NCI-H82 treated with DMSO at 0.1 percent for 48 hours (cell line): Measurements from ENCODE around the gene LAMB4.
"Not testable (repeated sequence)": the region's sequence is repeated elsewhere in the genome, so short reads cannot be mapped to it uniquely, and the experiment has no call there.

Experiments used
- DNase-seq: peaks from one replicate; lab custom pipeline; 2025; ENCODE audit not compliant: unreplicated experiment; lab: John Stamatoyannopoulos, UW

The LAMB4 gene

GRCh38 chr7:108049962-108050361, 80.2 kb downstream of the LAMB4 start:
- DNase-seq: no peak

- DNase-seq: no peak
These were observed 81.7 kb downstream of the LAMB4 start for GRCh38 chr7:108048422-108048821.

DNA sequence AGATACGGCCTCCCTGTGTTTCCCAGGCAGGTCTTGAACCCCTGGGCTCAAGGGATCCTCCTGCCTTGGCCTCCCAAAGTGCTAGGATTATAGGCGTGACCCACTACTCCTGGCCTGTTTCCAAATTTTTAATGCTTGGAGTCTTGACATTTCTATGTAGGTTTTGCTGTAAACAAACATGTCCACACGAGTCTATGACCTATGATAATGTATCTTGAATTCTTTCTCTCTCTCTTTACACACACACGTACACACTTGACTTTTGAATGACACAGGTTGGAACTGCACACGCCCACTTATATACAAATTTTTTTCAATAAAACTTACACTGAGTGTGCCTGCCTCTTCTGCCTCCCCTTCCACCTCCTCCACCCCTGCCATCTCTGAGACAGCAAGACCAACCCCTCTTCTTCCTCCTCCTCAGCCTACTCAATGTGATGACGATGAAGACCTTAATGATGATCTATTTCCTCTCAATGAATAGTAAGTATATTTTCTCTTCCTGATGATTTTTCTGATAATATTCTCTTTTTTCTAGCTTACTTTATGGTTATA, 83.1 kb downstream of the LAMB4 start:
- DNase-seq: no peak

GRCh38 chr7:108045669-108046068, 84.5 kb downstream of the LAMB4 start:
- no peak for DNase-seq

- no peak for DNase-seq
These were observed 85.0 kb downstream of the LAMB4 start for GRCh38 chr7:108045154-108045553.

DNA sequence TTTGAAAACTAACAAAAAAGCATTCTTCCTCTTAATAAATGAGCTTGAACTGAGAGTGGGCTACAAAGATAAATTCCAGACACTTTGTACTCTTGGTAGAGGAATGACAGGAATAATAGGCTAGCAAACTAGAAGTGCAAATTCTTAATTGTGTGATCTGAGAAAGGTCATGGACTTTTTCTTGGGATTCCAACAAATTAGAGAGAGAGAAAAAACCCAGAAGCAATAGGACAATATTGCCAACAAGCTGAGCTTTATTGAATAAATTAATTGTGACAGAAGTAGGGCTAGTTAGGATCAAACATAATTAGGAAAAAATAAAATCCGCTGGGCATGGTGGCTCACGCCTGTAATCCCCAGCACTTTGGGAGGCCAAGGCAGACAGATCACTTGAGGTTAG, 85.8 kb downstream of the LAMB4 start:
- DNase-seq: no peak

DNA sequence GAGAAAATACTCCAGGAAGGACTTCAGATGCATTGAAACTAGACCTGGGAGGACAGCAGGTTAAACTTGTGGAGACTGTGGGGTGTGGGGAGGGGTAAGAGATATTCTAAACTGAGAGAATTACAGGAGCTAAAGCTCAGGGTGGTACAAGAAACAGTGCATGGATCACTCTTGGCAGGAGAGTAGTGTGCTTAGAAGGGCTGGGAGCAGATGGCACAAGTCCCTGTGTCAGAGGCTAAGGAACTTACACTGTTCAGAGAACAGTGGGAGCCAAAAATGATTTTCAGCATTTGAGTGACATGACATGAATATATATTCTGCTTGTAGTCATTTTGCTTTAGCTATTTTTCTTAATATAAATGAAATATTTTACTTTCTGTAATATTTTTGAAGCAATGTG, 91.2 kb downstream of the LAMB4 start:
- DNase-seq: peak; percentile 62

GRCh38 chr7:108037741-108038140, 92.4 kb downstream of the LAMB4 start:
- DNase-seq: no peak

DNA sequence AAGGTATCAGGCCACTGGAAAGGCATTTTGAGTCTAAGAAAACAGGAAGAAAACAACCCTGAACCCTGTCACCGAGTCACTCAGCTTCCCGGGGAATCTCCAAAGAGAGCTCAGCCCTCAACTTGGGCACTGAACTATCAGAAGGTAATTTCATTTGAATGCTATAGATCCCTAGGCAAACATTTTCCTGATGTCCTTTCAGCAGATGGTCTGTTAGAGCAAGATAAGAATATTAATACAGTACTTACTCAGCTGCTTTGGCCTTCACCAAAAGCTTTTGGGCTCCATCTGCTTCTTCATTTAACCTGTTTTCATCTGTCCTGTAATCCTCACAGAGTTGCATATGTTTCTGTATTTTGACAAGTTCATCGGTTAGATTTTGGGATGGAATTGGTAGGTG, 93.0 kb downstream of the LAMB4 start:
- DNase-seq: peak; percentile 99

GRCh38 chr7:108034586-108034985, 95.6 kb downstream of the LAMB4 start:
- DNase-seq: no peak

GRCh38 chr7:108033776-108034497, 96.2 kb downstream of the LAMB4 start:
- no peak for DNase-seq

GRCh38 chr7:108033309-108033708, 96.9 kb downstream of the LAMB4 start:
- not testable (repeated sequence) for DNase-seq

DNA sequence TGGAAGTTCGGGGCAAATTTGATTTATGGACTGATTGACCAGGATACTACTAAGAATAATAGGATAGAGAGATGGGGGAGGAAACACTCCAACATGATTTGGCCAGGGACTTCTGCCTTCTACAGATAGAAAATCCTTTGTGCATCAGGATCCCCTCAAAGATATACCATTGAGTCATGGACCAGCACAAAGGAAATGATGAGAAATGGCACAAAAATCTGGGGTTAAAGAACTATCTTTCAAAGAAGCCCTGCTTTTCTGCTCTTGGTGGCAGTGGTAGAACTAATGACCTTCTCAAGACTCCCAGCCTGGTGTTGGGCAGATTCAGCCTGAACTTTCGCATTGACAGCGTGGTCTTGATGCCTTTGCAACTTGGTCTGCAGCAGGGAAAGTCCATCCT, 99.6 kb downstream of the LAMB4 start:
- no peak for DNase-seq

- DNase-seq: no peak
These were observed 101.1 kb downstream of the LAMB4 start for GRCh38 chr7:108029034-108029433.

- DNase-seq: no peak
These were observed 102.0 kb downstream of the LAMB4 start for GRCh38 chr7:108028111-108028510.

GRCh38 chr7:108027239-108027638, 102.9 kb downstream of the LAMB4 start:
- DNase-seq: no peak

GRCh38 chr7:108026647-108027046, 103.5 kb downstream of the LAMB4 start:
- DNase-seq: no peak

- DNase-seq: no peak
These were observed 104.0 kb downstream of the LAMB4 start for GRCh38 chr7:108026116-108026515.

DNA sequence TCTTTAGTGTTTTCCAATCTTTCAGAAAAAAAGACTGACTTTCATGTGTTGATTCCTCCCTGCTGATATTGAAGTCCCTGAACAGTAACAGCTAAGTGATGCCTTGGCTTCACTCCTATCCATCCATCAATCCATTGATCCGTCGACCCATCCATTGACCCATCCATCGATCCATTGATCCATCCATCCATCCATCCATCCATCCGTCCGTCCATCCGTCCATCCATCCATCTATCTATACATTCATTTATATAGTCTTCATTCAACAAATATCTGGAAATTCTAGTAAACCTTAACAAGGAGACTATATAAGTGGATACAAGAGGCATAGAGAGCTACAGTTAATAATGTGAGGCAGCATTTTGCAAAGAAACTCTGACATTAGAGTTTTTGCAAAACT, 105.6 kb downstream of the LAMB4 start:
- no peak for DNase-seq

DNA sequence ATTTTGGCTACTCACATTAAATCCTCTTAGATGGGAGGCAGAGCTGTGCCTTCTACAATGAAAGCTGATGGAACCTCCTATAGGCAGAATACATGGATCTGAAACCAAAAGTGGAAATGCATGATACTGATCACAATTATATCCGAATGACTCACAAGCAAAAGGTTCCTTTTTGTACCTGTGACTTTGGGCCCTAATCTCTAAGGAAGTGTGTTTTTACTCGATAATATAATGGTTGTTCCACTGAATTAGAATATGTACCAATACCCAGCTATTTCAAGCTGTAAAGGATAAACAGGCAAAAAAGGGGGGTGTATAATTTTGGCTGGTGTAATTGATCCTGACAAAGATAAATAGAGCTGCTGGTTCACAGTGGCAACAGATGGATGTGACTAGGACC, 109.6 kb downstream of the LAMB4 start:
- no peak for DNase-seq

DNA sequence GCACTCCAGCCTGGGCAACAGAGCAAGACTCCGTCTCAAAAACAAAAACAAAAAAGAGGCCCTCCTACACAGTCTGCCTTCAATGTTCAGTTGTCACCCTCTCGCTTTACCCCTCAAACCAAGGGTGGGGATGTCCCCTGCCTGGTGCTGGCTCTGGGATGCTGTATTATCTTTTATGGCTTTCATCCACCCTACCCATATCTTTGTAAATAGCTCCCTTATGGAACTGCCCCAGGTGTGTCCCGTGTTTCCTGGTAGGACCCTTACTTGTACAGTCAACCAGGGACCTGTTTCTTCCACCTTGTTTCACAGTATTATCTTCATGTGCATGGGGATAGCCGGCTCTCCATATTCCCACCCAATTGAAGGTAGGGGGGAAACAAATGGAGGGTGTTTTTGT, 111.5 kb downstream of the LAMB4 start:
- no peak for DNase-seq

GRCh38 chr7:108017776-108018151, 112.4 kb downstream of the LAMB4 start:
- no peak for DNase-seq
